ENCODE data around the gene WNK2. TPM values are rescaled to one million over a fixed set of nuclear protein-coding genes. Genes with fewer than 3 reads are reported as not detected.

WNK2 gene
- total RNA-seq, 1 experiment from 2014 or later, result 69.4 TPM

DNA sequence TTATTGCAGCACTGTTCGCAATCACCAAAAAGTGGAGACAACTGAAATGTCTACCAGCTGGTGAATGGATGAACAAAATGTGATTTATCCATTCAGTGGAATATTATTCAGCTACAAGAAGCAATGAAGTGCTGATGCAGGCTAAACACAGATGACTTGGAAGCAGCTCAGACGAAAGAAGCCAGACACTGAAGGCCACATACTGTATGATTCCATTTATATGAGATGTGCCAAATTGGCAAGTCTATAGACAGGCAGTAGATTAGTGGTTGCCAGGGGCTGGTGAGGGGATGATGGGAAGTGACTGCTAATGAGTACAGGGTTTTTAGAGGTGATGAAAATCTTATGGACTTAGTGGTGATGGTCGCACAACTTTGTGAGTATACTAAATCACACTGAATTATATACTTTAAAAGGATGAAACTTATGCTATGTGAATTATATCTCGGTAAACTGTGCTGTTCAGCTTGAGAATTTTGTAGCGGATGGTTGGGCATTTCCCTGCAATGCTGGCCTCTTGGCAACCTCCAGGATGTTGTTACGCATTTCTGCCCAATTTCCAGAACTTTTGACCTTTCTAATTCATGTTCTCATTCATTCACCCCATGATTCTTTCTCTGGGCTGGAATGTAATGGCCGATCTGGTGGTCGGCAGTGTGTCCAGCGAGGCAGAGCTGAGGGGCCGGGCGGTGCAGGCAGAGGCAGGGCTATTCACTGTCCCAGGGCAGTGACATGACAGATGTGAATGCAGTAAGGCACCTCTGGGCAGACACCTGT, 22.0 kb upstream of the WNK2 start:
- Histone ChIP-seq H3K23me2 (ENCODE audit: insufficient read length, low read depth, low read length, poor library complexity, severe bottlenecking) (no peaks in the 10 kb centered on the region), H2BK20ac (ENCODE audit: low read depth, low read length, poor library complexity, severe bottlenecking) (no peak overlapping the region), H4K8ac (replicated peaks; ENCODE audit: insufficient read length, low read depth, low read length) (no peak overlapping the region), H3K23ac (ENCODE audit: insufficient read length, low read depth, low read length) (no peak overlapping the region), H3K27ac (ENCODE audit: insufficient read length, low read depth, low read length) (no peak overlapping the region), H2BK12ac (ENCODE audit: insufficient read length, low read depth, low read length) (no peak overlapping the region), H3K27me3 (ENCODE audit: insufficient read depth, low read length) (no peaks in the 10 kb centered on the region), H3T11ph (ENCODE audit: low read length) (no peak overlapping the region), H4K20me1 (ENCODE audit: control insufficient read depth, insufficient read depth, insufficient read length) (no peaks in the 10 kb centered on the region), H3K4me2 (ENCODE audit: insufficient read depth, insufficient read length, low read length) (no peak overlapping the region), H3K79me2 (ENCODE audit: insufficient read depth, low read length) (no peaks in the 10 kb centered on the region), H3K79me1 (ENCODE audit: insufficient read depth, low read depth, low read length, poor library complexity, severe bottlenecking) (no peaks in the 10 kb centered on the region), H2BK5ac (ENCODE audit: insufficient read length, low read length) (no peak overlapping the region), H3K4ac (ENCODE audit: low read depth, low read length) (no peak overlapping the region), H3K18ac (ENCODE audit: insufficient read length, low read depth, low read length) (no peak overlapping the region), H3K9ac (ENCODE audit: extremely low read depth, insufficient read length, low read length) (no peak overlapping the region), H3K56ac (ENCODE audit: insufficient read length, low read depth, low read length) (no peak overlapping the region), H2BK15ac (ENCODE audit: low read depth, low read length) (no peak overlapping the region), H3K14ac (ENCODE audit: insufficient read depth, low read length) (no peak overlapping the region; the same call in 1 of the 2 replicates), H2BK120ac (ENCODE audit: low read depth, low read length, poor library complexity, severe bottlenecking) (no peak overlapping the region), H4K5ac (ENCODE audit: insufficient read length, low read depth, low read length) (no peak overlapping the region), H4K91ac (ENCODE audit: insufficient read length, low read depth, low read length) (no peak overlapping the region), H2AFZ (ENCODE audit: low read length) (no peak overlapping the region), H3K9me3 (ENCODE audit: control insufficient read depth, low read depth, low read length) (no peaks in the 10 kb centered on the region), H2AK5ac (ENCODE audit: insufficient read length, low read length) (no peak overlapping the region), H3K4me1 (ENCODE audit: insufficient read depth, low read length) (no peaks in the 10 kb centered on the region)
- H3K9me3 Mint-ChIP-seq, result no peaks in the 10 kb centered on the region; a peak in 1 of 5 replicates
- peaks cover 5 to 8% of the 10 kb centered on the region in 2 experiments for H3K4me1 Mint-ChIP-seq
- H3K27ac Mint-ChIP-seq, result no peak overlapping the region
- DNase-seq, result no peak
- no peak overlapping the region; a peak in 1 of 5 replicates for H3K4me3 Mint-ChIP-seq
- no CpG with 5 or more reads among the region's 11 CpGs for WGBS (ENCODE audit: extremely low coverage, insufficient read length, low lambda C conversion rate)
- TF ChIP-seq, protein P1, sequence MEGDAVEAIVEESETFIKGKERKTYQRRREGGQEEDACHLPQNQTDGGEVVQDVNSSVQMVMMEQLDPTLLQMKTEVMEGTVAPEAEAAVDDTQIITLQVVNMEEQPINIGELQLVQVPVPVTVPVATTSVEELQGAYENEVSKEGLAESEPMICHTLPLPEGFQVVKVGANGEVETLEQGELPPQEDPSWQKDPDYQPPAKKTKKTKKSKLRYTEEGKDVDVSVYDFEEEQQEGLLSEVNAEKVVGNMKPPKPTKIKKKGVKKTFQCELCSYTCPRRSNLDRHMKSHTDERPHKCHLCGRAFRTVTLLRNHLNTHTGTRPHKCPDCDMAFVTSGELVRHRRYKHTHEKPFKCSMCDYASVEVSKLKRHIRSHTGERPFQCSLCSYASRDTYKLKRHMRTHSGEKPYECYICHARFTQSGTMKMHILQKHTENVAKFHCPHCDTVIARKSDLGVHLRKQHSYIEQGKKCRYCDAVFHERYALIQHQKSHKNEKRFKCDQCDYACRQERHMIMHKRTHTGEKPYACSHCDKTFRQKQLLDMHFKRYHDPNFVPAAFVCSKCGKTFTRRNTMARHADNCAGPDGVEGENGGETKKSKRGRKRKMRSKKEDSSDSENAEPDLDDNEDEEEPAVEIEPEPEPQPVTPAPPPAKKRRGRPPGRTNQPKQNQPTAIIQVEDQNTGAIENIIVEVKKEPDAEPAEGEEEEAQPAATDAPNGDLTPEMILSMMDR (conservative IDR thresholded peaks at IDR 0.05), result no peak
- no peaks in the 10 kb centered on the region for H3K36me3 Mint-ChIP-seq (ENCODE audit: insufficient read depth in 1 of 3, low read depth in 3 of 3)
- no peaks in the 10 kb centered on the region for H3K27me3 Mint-ChIP-seq (ENCODE audit: low read depth)

Data from H9 (cell line).